H9 (cell line): Measurements from ENCODE around the gene MSANTD2. TPM values are rescaled to one million over a fixed set of nuclear protein-coding genes. Genes with fewer than 3 reads are reported as not detected.

ENCODE experiments used
- DNase-seq: peaks from one replicate; pipeline ENCODE4 v3.0.0-alpha.2; 2017
- H2AFZ ChIP-seq: one replicate; pipeline ENCODE4 v1.6.1; 2013; ENCODE audit warnings: mild to moderate bottlenecking, low read length, control low read depth, moderate library complexity
- H2AK5ac ChIP-seq: 2 replicates; pipeline ENCODE4 v1.6.1; 2013; ENCODE audit warnings: low read length, control low read depth, mixed read lengths; ENCODE audit not compliant: insufficient read length
- H2BK120ac ChIP-seq: one replicate; pipeline ENCODE4 v1.6.1; 2013; ENCODE audit warnings: low read depth, mild to moderate bottlenecking, low read length, control low read depth, inconsistent platforms; ENCODE audit not compliant: poor library complexity, severe bottlenecking
- H2BK12ac ChIP-seq: 2 replicates; pipeline ENCODE4 v1.6.1; 2013; ENCODE audit warnings: low read length, control low read depth, mixed read lengths, low read depth; ENCODE audit not compliant: insufficient read length
- H2BK15ac ChIP-seq: 2 replicates; pipeline ENCODE4 v1.6.1; 2013; ENCODE audit warnings: low read depth, low read length, control low read depth
- H2BK20ac ChIP-seq: one replicate; pipeline ENCODE4 v1.6.1; 2013; ENCODE audit warnings: low read depth, mild to moderate bottlenecking, low read length, control low read depth, inconsistent platforms; ENCODE audit not compliant: poor library complexity, severe bottlenecking
- H2BK5ac ChIP-seq: 2 replicates; pipeline ENCODE4 v1.6.1; 2013; ENCODE audit warnings: low read length, control low read depth, mixed read lengths; ENCODE audit not compliant: insufficient read length
- H3K14ac ChIP-seq: 2 replicates; pipeline ENCODE4 v1.6.1; 2013; ENCODE audit warnings: low read length, control low read depth; ENCODE audit not compliant: insufficient read depth
- H3K18ac ChIP-seq: 2 replicates; pipeline ENCODE4 v1.6.1; 2013; ENCODE audit warnings: low read depth, mild to moderate bottlenecking, mixed read lengths, low read length, control low read depth; ENCODE audit not compliant: insufficient read length
- H3K23ac ChIP-seq: 2 replicates; pipeline ENCODE4 v1.6.1; 2013; ENCODE audit warnings: low read length, control low read depth, mixed read lengths, low read depth; ENCODE audit not compliant: insufficient read length
- H3K23me2 ChIP-seq: 2 replicates; pipeline ENCODE4 v1.6.1; 2013; ENCODE audit warnings: low read depth, mild to moderate bottlenecking, mixed read lengths, low read length, control low read depth; ENCODE audit not compliant: insufficient read length, poor library complexity, severe bottlenecking
- H3K27ac ChIP-seq: 2 replicates; pipeline ENCODE4 v1.5.1; 2013; ENCODE audit warnings: low read length, control low read depth, mixed read lengths, low read depth; ENCODE audit not compliant: insufficient read length
- H3K27me3 ChIP-seq: 2 replicates; pipeline ENCODE4 v1.6.1; 2013; ENCODE audit warnings: low read length, control low read depth, inconsistent platforms; ENCODE audit not compliant: insufficient read depth
- H3K4ac ChIP-seq: 2 replicates; pipeline ENCODE4 v1.6.1; 2013; ENCODE audit warnings: low read depth, mild to moderate bottlenecking, control low read depth, inconsistent platforms, low read length, moderate library complexity
- H3K4me1 ChIP-seq: 2 replicates; pipeline ENCODE4 v1.6.1; 2013; ENCODE audit warnings: low read length, control low read depth, inconsistent platforms; ENCODE audit not compliant: insufficient read depth
- H3K4me2 ChIP-seq: 2 replicates; pipeline ENCODE4 v1.6.1; 2013; ENCODE audit warnings: low read length, control low read depth, mixed read lengths; ENCODE audit not compliant: insufficient read length, insufficient read depth
- H3K56ac ChIP-seq: 2 replicates; pipeline ENCODE4 v1.6.1; 2013; ENCODE audit warnings: low read depth, mild to moderate bottlenecking, mixed read lengths, low read length, control low read depth; ENCODE audit not compliant: insufficient read length
- H3K79me1 ChIP-seq: 2 replicates; pipeline ENCODE4 v1.6.1; 2013; ENCODE audit warnings: low read depth, mild to moderate bottlenecking, moderate library complexity, low read length, control low read depth, inconsistent platforms; ENCODE audit not compliant: insufficient read depth, poor library complexity, severe bottlenecking
- H3K79me2 ChIP-seq: 2 replicates; pipeline ENCODE4 v1.6.1; 2013; ENCODE audit warnings: low read length, control low read depth, inconsistent platforms; ENCODE audit not compliant: insufficient read depth
- H3K9ac ChIP-seq: 2 replicates; pipeline ENCODE4 v1.6.1; 2013; ENCODE audit warnings: low read length, control low read depth, mixed read lengths; ENCODE audit not compliant: insufficient read length; ENCODE audit errors: extremely low read depth
- H3K9me3 ChIP-seq: one replicate; pipeline ENCODE4 v1.6.1; 2013; ENCODE audit warnings: low read depth, low read length, inconsistent platforms; ENCODE audit not compliant: control insufficient read depth
- H3T11ph ChIP-seq: one replicate; pipeline ENCODE4 v1.6.1; 2013; ENCODE audit warnings: mild to moderate bottlenecking, low read length, control low read depth, inconsistent platforms
- H4K20me1 ChIP-seq: one replicate; pipeline ENCODE4 v1.6.1; 2013; ENCODE audit not compliant: control insufficient read depth, insufficient read length, insufficient read depth
- H4K5ac ChIP-seq: 2 replicates; pipeline ENCODE4 v1.6.1; 2013; ENCODE audit warnings: low read depth, mild to moderate bottlenecking, mixed read lengths, low read length, control low read depth; ENCODE audit not compliant: insufficient read length
- H4K8ac ChIP-seq: replicated peaks from 2 replicates; pipeline ENCODE4 v1.6.1; 2013; ENCODE audit warnings: low read length, control low read depth, mixed read lengths, low read depth; ENCODE audit not compliant: insufficient read length
- H4K91ac ChIP-seq: 2 replicates; pipeline ENCODE4 v1.6.1; 2013; ENCODE audit warnings: low read depth, mild to moderate bottlenecking, moderate library complexity, mixed read lengths, low read length, control low read depth; ENCODE audit not compliant: insufficient read length
- H3K27ac Mint-ChIP-seq, 3 experiments: 2 replicates in 2 of 3; 3 replicates in 1 of 3; pipeline ENCODE4 v1.8.0; 2020 to 2021; ENCODE audit warnings: mixed read lengths in 3 of 3, mild to moderate bottlenecking in 1 of 3, moderate library complexity in 1 of 3
- H3K27me3 Mint-ChIP-seq: 2 replicates; pipeline ENCODE4 v1.8.0; 2021; ENCODE audit warnings: low read depth, mild to moderate bottlenecking, moderate library complexity, mixed read lengths
- H3K36me3 Mint-ChIP-seq, 3 experiments: 2 replicates in 2 of 3; 3 replicates in 1 of 3; pipeline ENCODE4 v1.8.0; 2020 to 2021; ENCODE audit warnings: low read depth in 3 of 3, mixed read lengths in 3 of 3; ENCODE audit not compliant: insufficient read depth in 1 of 3
- H3K4me1 Mint-ChIP-seq, 2 experiments: 2 replicates each; pipeline ENCODE4 v1.8.0; 2020; ENCODE audit warnings: mixed read lengths in 2 of 2
- H3K4me3 Mint-ChIP-seq, 2 experiments: 2 replicates in 1 of 2; 3 replicates in 1 of 2; pipeline ENCODE4 v1.8.0; 2020 to 2021; ENCODE audit warnings: mild to moderate bottlenecking in 2 of 2, mixed read lengths in 2 of 2, moderate library complexity in 1 of 2
- H3K9me3 Mint-ChIP-seq, 2 experiments: 2 replicates in 1 of 2; 3 replicates in 1 of 2; pipeline ENCODE4 v1.8.0; 2020; ENCODE audit warnings: mild to moderate bottlenecking in 2 of 2, mixed read lengths in 2 of 2, moderate library complexity in 1 of 2
- CTCF ChIP-seq: fragments of 200-600 bp; sonication (generic); conservative IDR thresholded peaks from 3 replicates; pipeline ENCODE4 v1.8.0; 2021; ENCODE audit warnings: antibody characterized with exemption, mild to moderate bottlenecking
- WGBS: extraction: QIAGEN DNeasy Blood & Tissue Kit; methylation state at CpG from one replicate; pipeline ENCODE4 v1.1.7; 2013; ENCODE audit warnings: missing lambda C conversion rate, low lambda C conversion rate, mixed read lengths; ENCODE audit not compliant: insufficient read length; ENCODE audit errors: extremely low coverage; 5-methylcytosine and 5-hydroxymethylcytosine counted together
- total RNA-seq: library from RNA; stranded (reverse); gene quantifications from 2 replicates; pipeline ENCODE4 v1.2.1, GENCODE V29; 2021

MSANTD2 gene
- total RNA-seq, 1 experiment from 2014 or later, result 18.1 TPM

GRCh38 chr11:124779568-124779967 lies 20.6 kb downstream of the MSANTD2 start:
- no peak for DNase-seq
- H3K9me3 ChIP-seq, result no peaks in the 10 kb centered on the region
- no peaks in the 10 kb centered on the region for H3K23me2 ChIP-seq
- no peaks in the 10 kb centered on the region for H3K4me1 ChIP-seq
- no peak overlapping the region for H2BK12ac ChIP-seq
- no peak overlapping the region for H2BK120ac ChIP-seq
- no peak overlapping the region for H2BK5ac ChIP-seq
- peaks cover 6 to 10% (median 8%) of the 10 kb centered on the region in 3 experiments for H3K36me3 Mint-ChIP-seq
- H3K4me3 Mint-ChIP-seq, result no peak overlapping the region
- H3K56ac ChIP-seq, result no peak overlapping the region
- H3K27ac ChIP-seq, result no peak overlapping the region
- H3K14ac ChIP-seq, result no peak overlapping the region
- no peak overlapping the region for H4K91ac ChIP-seq
- no peak overlapping the region for H3K4me2 ChIP-seq
- no peaks in the 10 kb centered on the region for H3K27me3 Mint-ChIP-seq
- H4K8ac ChIP-seq, result no peak overlapping the region
- no peaks in the 10 kb centered on the region for H3K9me3 Mint-ChIP-seq
- WGBS, result no CpG with 5 or more reads among the region's 1 CpG
- no peaks in the 10 kb centered on the region; the same call in 1 of the 2 replicates for H3K27me3 ChIP-seq
- no peak overlapping the region for H3K4ac ChIP-seq
- no peak overlapping the region for H3K18ac ChIP-seq
- H2BK15ac ChIP-seq, result no peak overlapping the region
- peaks cover 0 to 4% of the 10 kb centered on the region in 2 experiments; a peak in 2 of 4 replicates for H3K4me1 Mint-ChIP-seq
- no peak overlapping the region for H3T11ph ChIP-seq
- TF ChIP-seq CTCF, result no peak
- no peak overlapping the region for H2BK20ac ChIP-seq
- H3K79me1 ChIP-seq, result no peaks in the 10 kb centered on the region
- no peak overlapping the region for H3K9ac ChIP-seq
- H4K5ac ChIP-seq, result no peak overlapping the region
- no peak overlapping the region for H3K27ac Mint-ChIP-seq
- no peak overlapping the region for H3K23ac ChIP-seq
- no peak overlapping the region for H2AFZ ChIP-seq
- H2AK5ac ChIP-seq, result no peak overlapping the region
- H3K79me2 ChIP-seq, result no peaks in the 10 kb centered on the region; the same call in 1 of the 2 replicates
- no peaks in the 10 kb centered on the region for H4K20me1 ChIP-seq
